ENCODE measurements around the gene CCDC174.

The CCDC174 gene

DNA sequence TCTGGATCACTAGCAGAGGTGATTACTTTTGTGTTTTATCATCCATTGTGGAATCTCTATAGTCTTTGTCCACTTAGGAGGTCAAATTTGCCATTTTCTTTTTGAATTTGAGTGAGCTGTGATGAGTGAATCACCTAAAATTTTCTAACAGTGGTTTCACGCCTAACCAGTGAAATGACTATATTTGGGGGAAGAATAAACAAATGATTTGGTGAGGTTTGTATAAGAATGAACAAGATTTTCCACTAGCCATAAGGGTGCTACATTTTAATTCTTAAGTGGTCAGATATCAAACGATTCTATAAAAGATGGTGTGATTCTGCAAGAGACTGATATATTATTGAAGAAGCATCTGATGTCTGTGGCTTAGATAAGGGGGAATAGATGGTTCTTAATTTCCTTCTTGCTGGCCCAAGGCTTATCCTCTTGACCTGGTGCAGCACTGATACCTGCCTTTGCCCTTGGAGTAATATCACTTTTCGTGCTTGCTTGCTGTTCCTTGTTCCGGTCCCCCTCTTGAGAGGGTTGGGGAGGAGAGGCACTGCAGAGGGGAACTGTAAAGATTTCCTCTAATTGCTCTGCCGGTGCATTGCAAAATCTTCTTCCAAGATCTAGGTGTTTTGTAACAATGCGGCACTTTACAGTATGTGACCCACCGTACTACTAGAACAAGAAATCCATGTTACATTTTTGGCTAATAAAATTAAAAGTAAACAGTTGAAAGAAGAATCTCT lies 37.9 kb downstream of the CCDC174 start:
- no peak for TF ChIP-seq ZNF274 (IDR thresholded peaks at IDR 0.05; ENCODE audit: low read depth, low read length)
- H3K4me3 ChIP-seq (ENCODE audit: low read length): peak overlapping the region; percentile 44; the same call in 1 of the 2 replicates

DNA sequence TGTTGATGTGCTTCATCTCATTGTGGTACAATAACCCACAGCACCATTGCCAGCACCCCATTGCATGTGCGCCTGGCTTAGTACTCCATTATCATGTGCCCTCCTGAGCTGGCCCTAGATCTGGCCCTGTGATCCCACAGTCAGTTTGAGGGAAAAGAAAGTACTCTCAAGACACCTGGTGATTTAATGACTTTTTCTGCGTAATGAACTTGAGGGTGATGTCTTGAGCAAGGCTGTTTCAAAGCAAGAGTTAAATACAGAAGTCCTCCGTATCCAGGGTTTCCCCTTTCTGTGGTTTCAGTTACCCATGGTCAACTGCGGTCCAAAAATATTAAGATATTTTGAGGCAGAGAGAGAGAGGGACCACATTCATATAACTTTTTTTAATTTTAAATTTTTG lies 39.7 kb downstream of the CCDC174 start:
- H3K4me3 ChIP-seq (ENCODE audit: low read length): no peak overlapping the region

GRCh38 chr3:14691719-14692118 lies 40.2 kb downstream of the CCDC174 start:
- no peak overlapping the region for H3K4me3 ChIP-seq (ENCODE audit: low read length)
- TF ChIP-seq ZNF274 (IDR thresholded peaks at IDR 0.05; ENCODE audit: low read depth, low read length): no peak

More for the DNA sequence above, 39.7 kb downstream of the CCDC174 start:
- TF ChIP-seq ZNF274 (IDR thresholded peaks at IDR 0.05; ENCODE audit: low read depth, low read length): no peak

- TF ChIP-seq ZNF274 (IDR thresholded peaks at IDR 0.05; ENCODE audit: low read depth, low read length): no peak
Measured at GRCh38 chr3:14698601-14699244, 47.2 kb downstream of the CCDC174 start.

GRCh38 chr3:14699643-14700042 lies 48.1 kb downstream of the CCDC174 start:
- no peak overlapping the region for H3K4me3 ChIP-seq (ENCODE audit: low read length)
- TF ChIP-seq ZNF274 (IDR thresholded peaks at IDR 0.05; ENCODE audit: low read depth, low read length): no peak

More at GRCh38 chr3:14698601-14699244, 47.2 kb downstream of the CCDC174 start:
- no peak overlapping the region for H3K4me3 ChIP-seq (ENCODE audit: low read length)

- no peak for TF ChIP-seq ZNF274 (IDR thresholded peaks at IDR 0.05; ENCODE audit: low read depth, low read length)
Measured at GRCh38 chr3:14700891-14701290, 49.3 kb downstream of the CCDC174 start.

DNA sequence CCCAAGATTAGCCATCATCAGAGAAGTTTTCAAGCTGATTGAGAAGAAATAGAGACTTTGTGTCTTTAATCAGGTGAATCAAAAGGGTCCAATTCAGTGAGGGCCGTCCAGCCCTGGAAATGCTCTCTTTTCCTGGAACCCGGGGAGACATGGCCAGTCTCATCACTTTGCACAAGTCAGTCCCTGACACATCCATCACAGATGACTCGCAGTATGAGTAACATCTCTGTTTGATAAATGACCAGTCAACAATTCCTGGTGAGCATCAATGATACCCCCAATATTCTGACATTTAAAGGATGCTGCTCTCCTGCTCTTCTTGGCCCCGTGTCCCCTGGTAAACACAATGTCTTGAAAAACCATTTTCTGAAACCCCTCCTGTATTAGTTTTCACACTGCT lies 50.1 kb downstream of the CCDC174 start:
- no peak for TF ChIP-seq ZNF274 (IDR thresholded peaks at IDR 0.05; ENCODE audit: low read depth, low read length)
- H3K4me3 ChIP-seq (ENCODE audit: low read length): no peak overlapping the region

More at GRCh38 chr3:14700891-14701290, 49.3 kb downstream of the CCDC174 start:
- H3K4me3 ChIP-seq (ENCODE audit: low read length): no peak overlapping the region

GRCh38 chr3:14703128-14703750 lies 51.7 kb downstream of the CCDC174 start:
- H3K4me3 ChIP-seq (ENCODE audit: low read length): no peak overlapping the region
- no peak for TF ChIP-seq ZNF274 (IDR thresholded peaks at IDR 0.05; ENCODE audit: low read depth, low read length)

DNA sequence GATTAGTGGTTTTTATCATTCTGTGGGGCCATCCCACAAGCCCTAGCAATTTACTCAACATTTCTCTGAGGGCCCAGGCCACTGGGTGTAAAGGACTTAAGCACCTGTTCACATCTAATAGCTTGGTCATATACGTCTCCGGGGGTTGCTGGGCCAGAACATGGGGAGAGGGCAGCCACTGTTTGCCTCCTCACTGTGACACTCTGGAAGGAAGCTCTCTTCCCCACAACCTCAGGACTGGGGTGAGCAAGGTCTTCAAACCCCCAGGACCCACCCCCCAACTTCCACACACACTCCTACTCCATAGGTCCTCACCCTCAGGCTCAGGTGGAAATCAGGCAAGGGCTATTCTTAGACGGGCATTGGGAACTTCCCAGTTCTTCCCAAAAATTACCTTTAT lies 52.2 kb downstream of the CCDC174 start:
- H3K4me3 ChIP-seq (ENCODE audit: low read length): no peak overlapping the region
- no peak for TF ChIP-seq ZNF274 (IDR thresholded peaks at IDR 0.05; ENCODE audit: low read depth, low read length)

- H3K4me3 ChIP-seq (ENCODE audit: low read length): no peak overlapping the region
- no peak for TF ChIP-seq ZNF274 (IDR thresholded peaks at IDR 0.05; ENCODE audit: low read depth, low read length)
Measured at GRCh38 chr3:14706096-14706495, 54.5 kb downstream of the CCDC174 start.

GRCh38 chr3:14716591-14716990 lies 65.0 kb downstream of the CCDC174 start:
- H3K4me3 ChIP-seq (ENCODE audit: low read length): no peak overlapping the region
- no peak for TF ChIP-seq ZNF274 (IDR thresholded peaks at IDR 0.05; ENCODE audit: low read depth, low read length)

DNA sequence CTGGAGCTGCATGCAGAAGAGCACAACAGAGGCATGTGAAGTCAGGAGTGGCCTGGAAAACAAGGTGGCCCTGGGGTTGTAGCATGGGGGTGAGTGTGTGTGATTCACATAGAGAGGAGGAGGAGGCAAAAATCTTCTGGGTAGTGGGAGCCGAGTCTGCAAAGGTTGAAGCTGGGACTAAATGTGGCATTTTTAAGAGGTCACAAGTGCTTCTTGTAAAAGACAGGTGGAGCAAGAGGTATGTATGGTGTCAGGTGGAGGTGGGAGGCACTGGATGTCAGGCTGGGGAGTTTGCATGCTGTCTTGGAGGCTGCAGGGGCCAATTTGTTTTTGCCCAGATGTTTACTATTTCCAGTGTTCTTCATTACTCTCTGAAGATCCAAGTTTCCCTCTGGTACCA lies 65.7 kb downstream of the CCDC174 start:
- no peak overlapping the region for H3K4me3 ChIP-seq (ENCODE audit: low read length)
- TF ChIP-seq ZNF274 (IDR thresholded peaks at IDR 0.05; ENCODE audit: low read depth, low read length): no peak

GRCh38 chr3:14718539-14718938 lies 67.0 kb downstream of the CCDC174 start:
- peak overlapping the region; percentile 36; the same call in 1 of the 2 replicates for H3K4me3 ChIP-seq (ENCODE audit: low read length)
- TF ChIP-seq ZNF274 (IDR thresholded peaks at IDR 0.05; ENCODE audit: low read depth, low read length): no peak

DNA sequence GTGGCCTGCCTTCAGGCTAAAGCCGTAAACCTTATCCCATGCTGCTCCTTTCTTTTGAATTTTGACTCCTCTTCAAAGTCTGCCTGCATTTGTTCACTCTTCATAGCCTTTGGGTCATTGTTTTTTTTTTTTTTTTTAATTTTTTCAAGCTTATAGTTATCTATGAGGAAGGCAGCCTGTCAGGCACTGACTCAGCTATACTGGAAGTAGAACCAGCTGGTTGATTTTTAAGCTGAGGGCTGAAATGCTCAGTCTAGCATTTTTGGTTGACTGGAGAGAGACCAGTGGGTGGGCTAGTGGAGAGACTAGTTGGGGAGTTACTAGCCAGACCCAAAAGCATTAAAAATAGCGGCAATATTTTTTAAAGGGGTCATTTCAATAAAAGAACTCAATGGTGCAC lies 67.4 kb downstream of the CCDC174 start:
- H3K4me3 ChIP-seq (ENCODE audit: low read length): peak overlapping the region; percentile 36; the same call in 1 of the 2 replicates
- no peak for TF ChIP-seq ZNF274 (IDR thresholded peaks at IDR 0.05; ENCODE audit: low read depth, low read length)

Data from GM08714 (cell line).